Rectal smooth muscle tissue (tissue), 1 donor: Measurements from ENCODE around the gene AKAP6.
"Not testable (repeated sequence)": the region's sequence is repeated elsewhere in the genome, so short reads cannot be mapped to it uniquely, and the experiment has no call there.

Experiments used
- H3K27ac ChIP-seq: one replicate; pipeline ENCODE4 v1.7.0; 2013; ENCODE audit warnings: low read depth, low read length, inconsistent platforms
- H3K27me3 ChIP-seq: one replicate; pipeline ENCODE4 v1.7.0; 2013; ENCODE audit warnings: low read length; ENCODE audit not compliant: control insufficient read depth, insufficient read depth
- H3K36me3 ChIP-seq: one replicate; pipeline ENCODE4 v1.7.0; 2013; ENCODE audit warnings: low read length; ENCODE audit not compliant: control insufficient read depth, insufficient read depth
- H3K4me1 ChIP-seq: one replicate; pipeline ENCODE4 v1.7.0; 2013; ENCODE audit warnings: low read length; ENCODE audit not compliant: control insufficient read depth, insufficient read depth
- H3K4me3 ChIP-seq: one replicate; pipeline ENCODE4 v1.7.0; 2013; ENCODE audit warnings: low read length
- H3K9ac ChIP-seq: one replicate; pipeline ENCODE4 v1.7.0; 2013; ENCODE audit warnings: low read length

Gene AKAP6

GRCh38 chr14:32447371-32447770 lies 118.3 kb downstream of the AKAP6 start:
- no peak overlapping the region for H3K9ac ChIP-seq
- H3K27me3 ChIP-seq, result no peaks in the 10 kb centered on the region
- no peaks in the 10 kb centered on the region for H3K4me1 ChIP-seq
- H3K27ac ChIP-seq, result no peak overlapping the region
- H3K4me3 ChIP-seq, result no peak overlapping the region
- H3K36me3 ChIP-seq, result no peaks in the 10 kb centered on the region

GRCh38 chr14:32449648-32450047 lies 120.5 kb downstream of the AKAP6 start:
- H3K9ac ChIP-seq, result no peak overlapping the region
- H3K4me3 ChIP-seq, result no peak overlapping the region
- no peaks in the 10 kb centered on the region for H3K27me3 ChIP-seq
- H3K4me1 ChIP-seq, result no peaks in the 10 kb centered on the region
- no peak overlapping the region for H3K27ac ChIP-seq
- no peaks in the 10 kb centered on the region for H3K36me3 ChIP-seq

GRCh38 chr14:32450919-32451675 lies 122.0 kb downstream of the AKAP6 start:
- Histone ChIP-seq H3K9ac (no peak overlapping the region), H3K4me3 (no peak overlapping the region), H3K27ac (no peak overlapping the region), H3K27me3 (no peaks in the 10 kb centered on the region), H3K4me1 (no peaks in the 10 kb centered on the region), H3K36me3 (no peaks in the 10 kb centered on the region)

GRCh38 chr14:32453857-32454810 lies 125.0 kb downstream of the AKAP6 start:
- Histone ChIP-seq H3K4me3 (no peak overlapping the region), H3K36me3 (no peaks in the 10 kb centered on the region), H3K9ac (no peak overlapping the region), H3K27me3 (no peaks in the 10 kb centered on the region), H3K4me1 (peaks cover 17% of the 10 kb centered on the region), H3K27ac (peak overlapping the region; percentile 68)

- peak overlapping the region; percentile 90 for H3K27ac ChIP-seq
- H3K36me3 ChIP-seq, result no peaks in the 10 kb centered on the region
- peaks cover 17% of the 10 kb centered on the region for H3K4me1 ChIP-seq
- no peak overlapping the region for H3K9ac ChIP-seq
- H3K27me3 ChIP-seq, result no peaks in the 10 kb centered on the region
- no peak overlapping the region for H3K4me3 ChIP-seq
These were observed 128.3 kb downstream of the AKAP6 start for GRCh38 chr14:32457213-32457920.

- H3K27ac ChIP-seq, result no peak overlapping the region
- no peak overlapping the region for H3K9ac ChIP-seq
- no peaks in the 10 kb centered on the region for H3K36me3 ChIP-seq
- H3K4me1 ChIP-seq, result peaks cover 17% of the 10 kb centered on the region
- no peak overlapping the region for H3K4me3 ChIP-seq
- no peaks in the 10 kb centered on the region for H3K27me3 ChIP-seq
These were observed 129.6 kb downstream of the AKAP6 start for GRCh38 chr14:32458720-32459119.

- peaks cover 17% of the 10 kb centered on the region for H3K4me1 ChIP-seq
- H3K4me3 ChIP-seq, result no peak overlapping the region
These were observed 131.2 kb downstream of the AKAP6 start for GRCh38 chr14:32460267-32460666.

GRCh38 chr14:32462553-32462952 lies 133.5 kb downstream of the AKAP6 start:
- H3K9ac ChIP-seq, H3K27ac ChIP-seq, H3K4me1 ChIP-seq, H3K27me3 ChIP-seq, H3K4me3 ChIP-seq, H3K36me3 ChIP-seq: not testable (repeated sequence)

More at GRCh38 chr14:32460267-32460666, 131.2 kb downstream of the AKAP6 start:
- H3K36me3 ChIP-seq, result no peaks in the 10 kb centered on the region
- no peak overlapping the region for H3K9ac ChIP-seq
- no peaks in the 10 kb centered on the region for H3K27me3 ChIP-seq
- no peak overlapping the region for H3K27ac ChIP-seq

GRCh38 chr14:32468955-32469354 lies 139.9 kb downstream of the AKAP6 start:
- no peak overlapping the region for H3K9ac ChIP-seq
- peaks cover 37% of the 10 kb centered on the region for H3K4me1 ChIP-seq
- H3K4me3 ChIP-seq, result no peak overlapping the region
- no peaks in the 10 kb centered on the region for H3K27me3 ChIP-seq
- no peaks in the 10 kb centered on the region for H3K36me3 ChIP-seq
- H3K27ac ChIP-seq, result peak overlapping the region; percentile 74

- no peaks in the 10 kb centered on the region for H3K36me3 ChIP-seq
- H3K4me1 ChIP-seq, result peaks cover 37% of the 10 kb centered on the region
- H3K27ac ChIP-seq, result peak overlapping the region; percentile 74
- H3K4me3 ChIP-seq, result no peak overlapping the region
- H3K9ac ChIP-seq, result no peak overlapping the region
- H3K27me3 ChIP-seq, result no peaks in the 10 kb centered on the region
These were observed 140.5 kb downstream of the AKAP6 start for GRCh38 chr14:32469388-32470160.

GRCh38 chr14:32470161-32470715 lies 141.1 kb downstream of the AKAP6 start:
- H3K4me1 ChIP-seq, result peaks cover 37% of the 10 kb centered on the region
- no peaks in the 10 kb centered on the region for H3K27me3 ChIP-seq
- no peak overlapping the region for H3K4me3 ChIP-seq
- no peak overlapping the region for H3K9ac ChIP-seq
- no peaks in the 10 kb centered on the region for H3K36me3 ChIP-seq
- peak overlapping the region; percentile 51 for H3K27ac ChIP-seq
